IMR-90 (cell line): Measurements from ENCODE around the gene TEDC2. TPM values are rescaled to one million over a fixed set of nuclear protein-coding genes. Genes with fewer than 3 reads are reported as not detected.

Experiments
- ATAC-seq: fragments of 200-7000 bp; cut with Tn5 transposase; 2 replicates; pipeline ENCODE4 v1.9.1; 2020; ENCODE audit warnings: low read depth, mild to moderate bottlenecking, moderate library complexity
- BruUV-seq: library from RNA; stranded (reverse); fragments of 400-500 nt; replicated peaks from 2 replicates; lab custom pipeline; 2021; lab: Mats Ljungman, UMichigan
- CTCF ChIA-PET: fragments of 300-600 bp; formaldehyde crosslinking; extraction: SDS; loops from one replicate; lab custom pipeline; 2021; ENCODE audit warnings: antibody characterized with exemption; lab: Yijun Ruan, JAX
- POLR2A ChIA-PET: fragments of 300-600 bp; sonication (Branson Sonifier 250); formaldehyde crosslinking; loops from one replicate; lab custom pipeline; 2022; ENCODE audit warnings: antibody characterized with exemption; ENCODE audit not compliant: unreplicated experiment; lab: Charles Lee
- DNase-seq: peaks from one replicate; pipeline ENCODE4 v3.0.0; 2013
- H2AFZ ChIP-seq: replicated peaks from 2 replicates; pipeline ENCODE3; 2013; ENCODE audit warnings: low read length, mild to moderate bottlenecking; ENCODE audit not compliant: poor library complexity
- H2AK5ac ChIP-seq: 2 replicates; pipeline ENCODE4 v1.6.1; 2013; ENCODE audit warnings: low read depth, low read length, inconsistent platforms
- H2AK9ac ChIP-seq: replicated peaks from 2 replicates; pipeline ENCODE3; 2013; ENCODE audit warnings: mild to moderate bottlenecking, low read depth, low read length, moderate library complexity; ENCODE audit not compliant: poor library complexity
- H2BK120ac ChIP-seq: 2 replicates; pipeline ENCODE4 v1.6.1; 2013; ENCODE audit warnings: low read depth, low read length, inconsistent platforms
- H2BK15ac ChIP-seq: 3 replicates; pipeline ENCODE4 v1.6.1; 2013; ENCODE audit warnings: low read depth, low read length, inconsistent platforms
- H2BK20ac ChIP-seq: 2 replicates; pipeline ENCODE4 v1.6.1; 2013; ENCODE audit warnings: low read depth, mild to moderate bottlenecking, inconsistent platforms, low read length, moderate library complexity
- H2BK5ac ChIP-seq: 2 replicates; pipeline ENCODE4 v1.6.1; 2013; ENCODE audit warnings: mild to moderate bottlenecking, low read depth, low read length, inconsistent platforms; ENCODE audit not compliant: poor library complexity, severe bottlenecking
- H3K14ac ChIP-seq: replicated peaks from 2 replicates; pipeline ENCODE4 v1.6.1; 2013; ENCODE audit warnings: low read depth, low read length, inconsistent platforms
- H3K18ac ChIP-seq: 2 replicates; pipeline ENCODE4 v1.6.1; 2013; ENCODE audit warnings: low read depth, low read length, control low read depth
- H3K23ac ChIP-seq: 2 replicates; pipeline ENCODE4 v1.6.1; 2013; ENCODE audit warnings: low read depth, low read length, inconsistent platforms
- H3K27ac ChIP-seq: 2 replicates; pipeline ENCODE4 v1.5.1; 2013; ENCODE audit warnings: mild to moderate bottlenecking, control low read depth, low read length; ENCODE audit not compliant: insufficient read depth
- H3K27me3 ChIP-seq: 2 replicates; pipeline ENCODE4 v1.6.1; 2013; ENCODE audit warnings: low read length; ENCODE audit not compliant: control insufficient read depth, insufficient read depth
- H3K36me3 ChIP-seq: 2 replicates; pipeline ENCODE4 v1.6.1; 2013; ENCODE audit warnings: low read length, mixed read lengths; ENCODE audit not compliant: control insufficient read depth, insufficient read depth
- H3K4ac ChIP-seq: 2 replicates; pipeline ENCODE4 v1.6.1; 2013; ENCODE audit warnings: low read depth, low read length, inconsistent platforms
- H3K4me1 ChIP-seq: 2 replicates; pipeline ENCODE4 v1.6.1; 2013; ENCODE audit warnings: low read length, mixed read lengths; ENCODE audit not compliant: control insufficient read depth, insufficient read depth
- H3K4me2 ChIP-seq: 2 replicates; pipeline ENCODE4 v1.6.1; 2013; ENCODE audit warnings: low read depth, mild to moderate bottlenecking, control low read depth, low read length, moderate library complexity
- H3K4me3 ChIP-seq: 2 replicates; pipeline ENCODE4 v1.5.1; 2013; ENCODE audit warnings: low read depth, mild to moderate bottlenecking, control low read depth, low read length, moderate library complexity; ENCODE audit not compliant: insufficient read depth
- H3K56ac ChIP-seq: 2 replicates; pipeline ENCODE4 v1.6.1; 2013; ENCODE audit warnings: low read length, inconsistent platforms; ENCODE audit not compliant: insufficient read depth; ENCODE audit errors: extremely low read depth
- H3K79me1 ChIP-seq, 2 experiments: 2 replicates each; pipeline ENCODE4 v1.6.1; 2013; ENCODE audit warnings: low read length in 2 of 2, inconsistent platforms in 1 of 2, low read depth in 1 of 2
- H3K9ac ChIP-seq: 2 replicates; pipeline ENCODE4 v1.6.1; 2013; ENCODE audit warnings: low read depth, low read length, control low read depth
- H3K9me1 ChIP-seq: 2 replicates; pipeline ENCODE4 v1.6.1; 2013; ENCODE audit warnings: low read length, inconsistent platforms; ENCODE audit not compliant: insufficient read depth
- H3K9me3 ChIP-seq: 2 replicates; pipeline ENCODE4 v1.6.1; 2013; ENCODE audit warnings: low read length; ENCODE audit not compliant: control insufficient read depth, insufficient read depth
- H4K20me1 ChIP-seq: 2 replicates; pipeline ENCODE4 v1.6.1; 2013; ENCODE audit warnings: low read length, inconsistent platforms; ENCODE audit not compliant: insufficient read depth
- H4K5ac ChIP-seq: 2 replicates; pipeline ENCODE4 v1.6.1; 2013; ENCODE audit warnings: mild to moderate bottlenecking, low read depth, low read length, control low read depth
- H4K8ac ChIP-seq, 2 experiments: 2 replicates each; pipeline ENCODE4 v1.6.1; 2013; ENCODE audit warnings: low read depth in 2 of 2, low read length in 2 of 2, control low read depth in 1 of 2, inconsistent platforms in 1 of 2
- H4K91ac ChIP-seq: 2 replicates; pipeline ENCODE4 v1.6.1; 2013; ENCODE audit warnings: low read depth, low read length, inconsistent platforms; ENCODE audit not compliant: insufficient read depth
- BHLHE40 ChIP-seq: fragments of 150-350 bp; IDR thresholded peaks from 2 replicates; pipeline ENCODE4 v1.6.1; 2016; ENCODE audit warnings: mild to moderate bottlenecking, low read depth, low read length
- CEBPB ChIP-seq: IDR thresholded peaks from 2 replicates; pipeline ENCODE4 v1.6.1; 2012; ENCODE audit warnings: low read depth, low read length, improper control_type of control experiment
- CHD1 ChIP-seq: IDR thresholded peaks from 2 replicates; pipeline ENCODE4 v1.6.1; 2012; ENCODE audit warnings: low read depth, low read length, improper control_type of control experiment
- CTCF ChIP-seq: conservative IDR thresholded peaks from 2 replicates; pipeline ENCODE4 v1.5.1; 2012; ENCODE audit warnings: mild to moderate bottlenecking, low read depth, low read length, improper control_type of control experiment
- ELK1 ChIP-seq: fragments of 150-350 bp; IDR thresholded peaks from 2 replicates; pipeline ENCODE4 v1.6.1; 2016; ENCODE audit warnings: low read depth, mild to moderate bottlenecking, low read length, moderate library complexity, borderline replicate concordance
- FOS ChIP-seq: fragments of 150-350 bp; IDR thresholded peaks from 2 replicates; pipeline ENCODE4 v1.6.1; 2016; ENCODE audit warnings: low read depth, low read length
- MAFK ChIP-seq: IDR thresholded peaks from 2 replicates; pipeline ENCODE4 v1.6.1; 2012; ENCODE audit warnings: low read depth, low read length, improper control_type of control experiment
- MAZ ChIP-seq: IDR thresholded peaks from 2 replicates; pipeline ENCODE4 v1.6.1; 2012; ENCODE audit warnings: low read depth, mild to moderate bottlenecking, low read length, improper control_type of control experiment, moderate library complexity, borderline replicate concordance
- MXI1 ChIP-seq: IDR thresholded peaks from 2 replicates; pipeline ENCODE4 v1.6.1; 2012; ENCODE audit warnings: low read depth, mild to moderate bottlenecking, low read length, moderate library complexity, borderline replicate concordance
- NFE2L2 ChIP-seq: fragments of 150-350 bp; IDR thresholded peaks from 2 replicates; pipeline ENCODE4 v1.6.1; 2016; ENCODE audit warnings: low read depth, mild to moderate bottlenecking, low read length
- POLR2A ChIP-seq: IDR thresholded peaks from 2 replicates; pipeline ENCODE4 v1.6.1; 2012; ENCODE audit warnings: mild to moderate bottlenecking, low read depth, low read length
- RAD21 ChIP-seq: IDR thresholded peaks from 2 replicates; pipeline ENCODE4 v1.6.1; 2012; ENCODE audit warnings: low read length, improper control_type of control experiment
- RCOR1 ChIP-seq: IDR thresholded peaks from 2 replicates; pipeline ENCODE4 v1.6.1; 2012; ENCODE audit warnings: mild to moderate bottlenecking, low read length, improper control_type of control experiment; ENCODE audit not compliant: insufficient replicate concordance
- RFX5 ChIP-seq: IDR thresholded peaks from 2 replicates; pipeline ENCODE4 v1.8.0; 2012; ENCODE audit warnings: low read depth, mild to moderate bottlenecking, low read length, moderate library complexity
- SMC3 ChIP-seq: fragments of 150-350 bp; IDR thresholded peaks from 2 replicates; pipeline ENCODE4 v1.6.1; 2016; ENCODE audit warnings: low read depth, mild to moderate bottlenecking, antibody characterized with exemption, low read length, moderate library complexity
- USF2 ChIP-seq: fragments of 150-350 bp; IDR thresholded peaks from 2 replicates; pipeline ENCODE4 v1.6.1; 2017; ENCODE audit warnings: mild to moderate bottlenecking, antibody characterized with exemption, low read length, low read depth
- WGBS, 2 experiments: methylation state at CpG; one replicate each; pipeline versions ENCODE4 v1.1.5 to v1.1.7; 2013; ENCODE audit warnings: missing lambda C conversion rate in 2 of 2; ENCODE audit not compliant: insufficient read length in 1 of 2; ENCODE audit errors: extremely low coverage in 2 of 2; 5-methylcytosine and 5-hydroxymethylcytosine counted together
- dilution Hi-C: fragments of 300-500 bp; cut with HindIII; formaldehyde crosslinking; loops from one replicate; pipeline ENCODE4 v1.14.3; 2018; ENCODE audit warnings: low sequenced_read_pairs; ENCODE audit not compliant: unreplicated experiment
- in situ Hi-C: fragments of 300-500 bp; cut with MboI; formaldehyde crosslinking; loops from 3 replicates; pipeline ENCODE4 v1.14.3; 2019; ENCODE audit warnings: low sequenced_read_pairs, inconsistent platforms, mixed read lengths
- intact Hi-C: fragments of 100-400 bp; cut with micrococcal nuclease; formaldehyde crosslinking; loops from 2 replicates; pipeline ENCODE4 v1.10.0; 2022
- polyA plus RNA-seq, 3 experiments: library from polyadenylated mRNA; depleted of rRNA; stranded (reverse); fragments of >200 nt; gene quantifications; 2 replicates each; pipeline ENCODE4 v1.2.3, GENCODE V29; 2012; ENCODE audit warnings: low replicate concordance in 1 of 3
- total RNA-seq: library from RNA; depleted of rRNA; stranded (reverse); fragments of >200 nt; gene quantifications from 2 replicates; pipeline ENCODE4 v1.2.3, GENCODE V29; 2012

Gene TEDC2
- total and polyA plus RNA-seq, 2 of the 4 experiments (the other 2 are of a cell fraction), result 3.6 to 7.3 TPM

- Histone ChIP-seq H2AK5ac (peak overlapping the region; percentile 0; the same call in 1 of the 2 replicates), H3K27me3 (no peaks in the 10 kb centered on the region; the same call in 1 of the 2 replicates), H3K9me1 (peaks cover 8% of the 10 kb centered on the region), H3K14ac (no peak overlapping the region), H2BK5ac (no peak overlapping the region), H3K18ac (no peak overlapping the region), H2BK20ac (no peak overlapping the region), H3K9ac (no peak overlapping the region), H3K23ac (0 out of 2 replicates have a peak overlapping the region, but pooled peaks have one; percentile 24), H3K36me3 (no peaks in the 10 kb centered on the region), H3K56ac (no peak overlapping the region), H2AK9ac (peak overlapping the region; percentile 88), H4K5ac (no peak overlapping the region), H3K4ac (0 out of 2 replicates have a peak overlapping the region, but pooled peaks have one; percentile 3), H3K79me1 (peaks cover 5 to 24% of the 10 kb centered on the region in 2 experiments; a peak in 1 of 4 replicates), H3K4me1 (peaks cover 20% of the 10 kb centered on the region), H4K8ac (no peak overlapping the region), H3K27ac (no peak overlapping the region), H2BK120ac (no peak overlapping the region), H3K4me2 (no peak overlapping the region), H3K4me3 (no peak overlapping the region), H3K9me3 (no peaks in the 10 kb centered on the region), H2BK15ac (no peak overlapping the region), H2AFZ (no peak overlapping the region), H4K20me1 (0 out of 2 replicates have a peak, but pooled peaks cover 5% of the 10 kb centered on the region), H4K91ac (no peak overlapping the region)
- ChIA-PET CTCF (no interaction called here), POLR2A (interaction anchor here (1.0 kb wide), 1 partner anchor 40 kb away, joined by 3 read pairs; no protein-coding TSS in a partner anchor)
- no TSS peak for BruUV-seq
- TF ChIP-seq NFE2L2 (no peak), POLR2A (no peak), CTCF (no peak), RCOR1 (no peak), USF2 (no peak), FOS (no peak), ELK1 (no peak), BHLHE40 (no peak), MAFK (no peak), CHD1 (no peak), RFX5 (no peak), RAD21 (no peak), SMC3 (no peak), CEBPB (no peak), MAZ (no peak), MXI1 (no peak)
- dilution Hi-C loops, result no loop called here
- DNase-seq (no peak), ATAC-seq (no peak)
- WGBS, 2 experiments, result 100% methylated on average over 1 of the region's 7 CpGs; no CpG with 5 or more reads in 1 of the 2 experiments
- intact Hi-C loops, result no loop called here
- in situ Hi-C loops, result no loop called here
Measured at GRCh38 chr16:2470234-2470601, 10.3 kb downstream of the TEDC2 start.
